Fibroblast of peridontal ligament (primary cell): ENCODE measurements around the gene ABCC3.

Experiments used
- DNase-seq: peaks from one replicate; pipeline ENCODE4 v3.0.0-alpha.2; 2010; ENCODE audit errors: extremely low read depth

ABCC3 gene

DNA sequence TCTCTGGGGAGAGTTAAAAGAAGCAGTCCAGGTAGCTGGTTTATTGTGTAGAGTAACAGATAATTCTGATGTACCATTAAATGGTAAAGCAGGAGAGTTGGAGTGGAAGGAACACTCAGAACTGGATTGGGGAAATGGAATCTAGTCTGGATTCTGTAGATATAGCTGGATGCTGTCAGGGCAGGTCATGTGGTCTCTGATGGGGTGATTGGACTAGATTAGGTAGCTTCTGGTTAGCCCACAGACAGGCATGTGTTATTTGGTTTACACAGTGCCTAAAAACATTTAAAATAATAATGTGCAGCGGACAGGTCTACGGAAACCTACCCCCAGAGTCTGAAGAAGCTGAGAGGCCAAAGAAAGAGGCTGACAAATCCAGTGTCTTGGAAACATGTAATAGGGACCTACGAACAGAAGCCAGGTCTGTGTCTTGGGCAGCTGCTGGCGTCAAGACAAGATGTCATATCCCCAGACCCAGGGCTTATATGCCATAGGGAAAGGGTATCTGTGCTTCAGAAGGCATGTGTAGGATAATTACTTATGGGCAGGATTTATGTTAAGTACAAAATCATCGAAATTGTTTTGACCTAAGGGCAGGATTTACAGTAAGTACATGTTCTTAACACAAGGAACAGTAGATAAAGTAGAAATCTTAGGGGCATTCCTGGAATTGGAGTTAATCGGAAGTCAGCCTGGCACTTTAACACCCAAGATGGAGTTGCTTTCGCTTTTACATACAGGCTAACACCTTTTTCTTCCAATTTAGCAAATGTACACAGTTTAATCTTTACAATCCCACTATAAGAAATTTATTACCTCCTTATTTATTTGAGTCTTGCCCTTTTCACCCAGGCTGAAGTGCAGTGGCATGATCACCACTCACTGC lies 97.1 kb downstream of the ABCC3 start:
- DNase-seq, result no peak

GRCh38 chr17:50735287-50735686 lies 100.6 kb downstream of the ABCC3 start:
- no peak for DNase-seq

DNA sequence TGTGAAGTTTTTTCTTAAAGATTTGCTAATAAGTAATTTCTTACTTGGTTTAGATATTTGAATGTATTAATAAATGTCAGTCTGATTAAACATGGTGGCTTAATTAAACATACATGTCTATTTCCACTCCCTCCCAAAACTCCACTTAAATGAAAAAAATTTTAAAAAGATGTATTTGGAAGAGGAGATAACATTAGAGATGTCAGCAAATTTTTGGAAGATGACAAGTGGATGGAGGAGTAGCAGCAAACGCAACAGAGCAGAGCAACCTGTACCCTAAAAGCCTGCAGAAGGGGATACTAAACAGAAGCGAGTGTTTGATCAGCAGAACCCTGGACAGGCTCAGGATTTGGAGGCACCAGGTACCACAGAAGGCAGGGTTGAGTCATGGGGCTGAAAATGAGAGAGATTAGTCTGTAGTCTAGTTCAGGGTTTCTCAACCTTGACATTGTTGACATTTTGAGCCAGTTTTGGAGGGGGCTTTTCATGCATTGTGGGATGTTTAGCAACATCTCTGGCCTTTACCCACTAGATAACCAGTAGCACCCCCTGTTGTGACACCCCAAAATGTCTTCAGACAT lies 102.5 kb downstream of the ABCC3 start:
- no peak for DNase-seq

GRCh38 chr17:50739098-50739497 lies 104.4 kb downstream of the ABCC3 start:
- DNase-seq, result no peak
